T-cell (primary cell): ENCODE results near the gene OXA1L. TPM values are rescaled to one million over a fixed set of nuclear protein-coding genes. Genes with fewer than 3 reads are reported as not detected.
A peak's percentile ranks its signal among the peaks of the same experiment; 100 is the strongest.
"Not testable (repeated sequence)": the region's sequence is repeated elsewhere in the genome, so short reads cannot be mapped to it uniquely, and the experiment has no call there.

Source experiments
- ATAC-seq, 4 experiments: fragments of 200-7000 bp in 3 of 4; fragments of 150-1000 bp in 1 of 4; cut with Tn5 transposase; replicated peaks in 1 of 4; 1 replicate in 3 of 4; 2 replicates in 1 of 4; pipeline ENCODE4 v1.10.0; 2021; ENCODE audit warnings: moderate library complexity in 3 of 4, mild to moderate bottlenecking in 2 of 4, moderate number of reproducible peaks in 1 of 4
- CTCF ChIA-PET, 2 donors: fragments of 300-600 bp; sonication (Branson Sonifier 250); formaldehyde crosslinking; loops; one replicate each; lab custom pipeline; 2022; ENCODE audit warnings: antibody characterized with exemption in 2 of 2; lab: Charles Lee
- POLR2A ChIA-PET, 2 donors: fragments of 300-600 bp; sonication (Branson Sonifier 250); formaldehyde crosslinking; loops; one replicate each; lab custom pipeline; 2022; ENCODE audit warnings: antibody characterized with exemption in 2 of 2; lab: Charles Lee
- DNase-seq, 35 experiments: peaks; one replicate each; pipeline versions ENCODE4 v3.0.0 to v3.0.0-alpha.2; 2013 to 2023
- H3K27ac ChIP-seq: one replicate; pipeline ENCODE4 v1.5.1; 2013; ENCODE audit warnings: low read length
- H3K27me3 ChIP-seq, 2 experiments: replicated peaks in 1 of 2; 1 replicate in 1 of 2; 2 replicates in 1 of 2; pipeline versions ENCODE4 v1.6.1 to v1.7.0; 2013; ENCODE audit warnings: low read length in 1 of 2, mixed read lengths in 1 of 2; ENCODE audit not compliant: control insufficient read depth in 2 of 2, insufficient read depth in 2 of 2; ENCODE audit errors: extremely low read depth in 1 of 2
- H3K36me3 ChIP-seq, 2 donors: 1 replicate in 1 of 2; 2 replicates in 1 of 2; pipeline versions ENCODE4 v1.6.1 to v1.7.0; 2013; ENCODE audit warnings: low read length in 1 of 2; ENCODE audit not compliant: control insufficient read depth in 2 of 2, insufficient read depth in 1 of 2; ENCODE audit errors: extremely low read depth in 1 of 2
- H3K4me1 ChIP-seq, 2 experiments: 1 replicate in 1 of 2; 2 replicates in 1 of 2; pipeline versions ENCODE4 v1.6.1 to v1.7.0; 2013; ENCODE audit warnings: low read length in 2 of 2, mixed read lengths in 1 of 2; ENCODE audit not compliant: insufficient read depth in 2 of 2, control insufficient read depth in 1 of 2; ENCODE audit errors: extremely low read depth in 1 of 2
- H3K4me3 ChIP-seq, 2 donors: 1 replicate in 1 of 2; 2 replicates in 1 of 2; pipeline versions ENCODE4 v1.5.1 to v1.7.0; 2013; ENCODE audit warnings: mild to moderate bottlenecking in 2 of 2, low read length in 1 of 2, moderate library complexity in 1 of 2; ENCODE audit not compliant: control insufficient read depth in 1 of 2; ENCODE audit errors: extremely low read depth in 1 of 2
- H3K9me3 ChIP-seq: 2 replicates; pipeline ENCODE4 v1.7.0; 2013
- H3K27ac Mint-ChIP-seq, 2 donors: one replicate each; pipeline ENCODE4 v1.8.0; 2020 to 2021; ENCODE audit warnings: mild to moderate bottlenecking in 2 of 2, mixed read lengths in 2 of 2
- H3K27me3 Mint-ChIP-seq, 2 donors: one replicate each; pipeline ENCODE4 v1.8.0; 2021 to 2022; ENCODE audit warnings: mixed read lengths in 2 of 2
- H3K36me3 Mint-ChIP-seq: one replicate; pipeline ENCODE4 v1.8.0; 2021; ENCODE audit warnings: mixed read lengths
- H3K4me1 Mint-ChIP-seq, 3 donors: one replicate each; pipeline ENCODE4 v1.8.0; 2020 to 2022; ENCODE audit warnings: mixed read lengths in 3 of 3, mild to moderate bottlenecking in 1 of 3
- H3K4me3 Mint-ChIP-seq, 3 donors: one replicate each; pipeline ENCODE4 v1.8.0; 2020 to 2022; ENCODE audit warnings: mild to moderate bottlenecking in 3 of 3, mixed read lengths in 3 of 3, moderate library complexity in 3 of 3
- H3K9me3 Mint-ChIP-seq, 3 donors: one replicate each; pipeline ENCODE4 v1.8.0; 2020 to 2022; ENCODE audit warnings: mixed read lengths in 3 of 3
- WGBS: methylation state at CpG from one replicate; pipeline ENCODE4 v1.1.5; 2013; ENCODE audit warnings: missing lambda C conversion rate; ENCODE audit not compliant: insufficient coverage; 5-methylcytosine and 5-hydroxymethylcytosine counted together
- total RNA-seq, 35 experiments: library from RNA in 6 of 35; stranded (reverse) in 6 of 35; fragments of 120-200 nt in 1 of 35; gene quantifications; one replicate each; pipeline versions ENCODE4 v1.2.1 to v1.2.4 and lab custom pipeline; 2013 to 2026

Gene OXA1L
- total RNA-seq (100 to 1,000 TPM; 130 to 152 (median 136) TPM), total RNA-seq (lab: John Stamatoyannopoulos, UW) (63.7 to 141 (median 108) reads per million in 29 experiments)
- 107 TPM for total RNA-seq (2013)

GRCh38 chr14:22766457-22767322, at the start of gene OXA1L:
Gene OXA1L (plus strand): TSS chr14:22766688. CDS start chr14:22766702, 14 bp downstream.
- peak within 1 kb of the TSS; percentile 87 for H3K27ac ChIP-seq
- peak; percentile 90 to 95 (median 94) for ATAC-seq
- peaks cover 16 to 18% of the 10 kb centered on the region in 2 experiments for H3K4me1 ChIP-seq
- H3K9me3 Mint-ChIP-seq, result peaks cover 3 to 10% (median 8%) of the 10 kb centered on the region in 3 donors
- peak within 1 kb of the TSS; percentile 93 to 98 for H3K27ac Mint-ChIP-seq
- peak within 1 kb of the TSS; percentile 85 to 91 (median 88) for H3K4me3 Mint-ChIP-seq
- no peaks in the 10 kb centered on the region for H3K27me3 ChIP-seq
- peak; percentile 89 to 99 (median 96) for DNase-seq
- WGBS, result under 1% methylated on average over 51 of the region's 56 CpGs
- H3K4me3 ChIP-seq, result peak within 1 kb of the TSS; percentile 92 to 100
- peaks cover 46% of the 10 kb centered on the region for H3K36me3 Mint-ChIP-seq
- no peaks in the 10 kb centered on the region for H3K9me3 ChIP-seq
- H3K4me1 Mint-ChIP-seq, result peaks cover 33 to 41% (median 35%) of the 10 kb centered on the region in 3 donors
- POLR2A ChIA-PET, result interaction anchor here (0.5 to 1.4 kb wide), 14 partner anchors 47 to 1382 kb away, joined by 3 to 13 read pairs (median 3); partner anchors contain the start of genes DAD1 (in 1 of the 2), LRP10 (in 1 of the 2) and RBM23 (in 1 of the 2)
- H3K27me3 Mint-ChIP-seq, result no peaks in the 10 kb centered on the region
- H3K36me3 ChIP-seq, result peaks cover 20 to 40% of the 10 kb centered on the region in 2 donors
- CTCF ChIA-PET, result interaction anchor here (0.6 to 1.8 kb wide), 14 partner anchors 17 to 211 kb away, joined by 3 to 13 read pairs (median 6); partner anchors contain the start of genes DAD1 (in 1 of the 2), LRP10 (in 1 of the 2) and MRPL52 (in 1 of the 2)

GRCh38 chr14:22718091-22718490, 48.4 kb upstream of the OXA1L start:
- no peak overlapping the region for H3K27ac Mint-ChIP-seq
- peaks cover 0 to 14% of the 10 kb centered on the region in 2 donors for H3K27me3 Mint-ChIP-seq
- Histone ChIP-seq H3K4me3 (no peak overlapping the region), H3K4me1 (peaks cover 0 to 5% of the 10 kb centered on the region in 2 experiments), H3K36me3 (no peaks in the 10 kb centered on the region), H3K27ac (no peak overlapping the region), H3K9me3 (no peaks in the 10 kb centered on the region), H3K27me3 (peaks cover 0 to 7% of the 10 kb centered on the region in 2 experiments)
- ATAC-seq (no peak), DNase-seq (no peak)
- CTCF ChIA-PET, result interaction anchor here in 1 of 2 donors (0.6 kb wide), 1 partner anchor 47 kb away, joined by 3 read pairs; no protein-coding TSS in a partner anchor
- no peaks in the 10 kb centered on the region for H3K36me3 Mint-ChIP-seq
- H3K4me1 Mint-ChIP-seq, result peaks cover 5 to 6% (median 5%) of the 10 kb centered on the region in 3 donors
- 60% methylated on average over 1 of the region's 4 CpGs for WGBS
- peaks cover 0 to 3% (median 0%) of the 10 kb centered on the region in 3 donors for H3K9me3 Mint-ChIP-seq
- POLR2A ChIA-PET, result no interaction called here
- no peak overlapping the region for H3K4me3 Mint-ChIP-seq

GRCh38 chr14:22721213-22721612, 45.3 kb upstream of the OXA1L start:
- CTCF ChIA-PET, result interaction anchor here in 1 of 2 donors (0.7 kb wide), 1 partner anchor 10 kb away, joined by 3 read pairs; no protein-coding TSS in a partner anchor
- Histone ChIP-seq H3K27me3 (peaks cover 0 to 2% of the 10 kb centered on the region in 2 experiments), H3K4me3 (no peak overlapping the region), H3K36me3 (no peaks in the 10 kb centered on the region), H3K27ac (no peak overlapping the region), H3K4me1 (no peaks in the 10 kb centered on the region), H3K9me3 (no peaks in the 10 kb centered on the region)
- DNase-seq (no peak), ATAC-seq (no peak)
- no peak overlapping the region for H3K27ac Mint-ChIP-seq
- POLR2A ChIA-PET, result no interaction called here
- no peaks in the 10 kb centered on the region for H3K36me3 Mint-ChIP-seq
- no peak overlapping the region for H3K4me3 Mint-ChIP-seq
- peaks cover 0 to 2% of the 10 kb centered on the region in 2 donors for H3K27me3 Mint-ChIP-seq
- H3K9me3 Mint-ChIP-seq, result peaks cover 0 to 3% (median 0%) of the 10 kb centered on the region in 3 donors
- WGBS, result no CpG with 5 or more reads among the region's 2 CpGs
- no peaks in the 10 kb centered on the region for H3K4me1 Mint-ChIP-seq

- no peak overlapping the region for H3K27ac Mint-ChIP-seq
- H3K4me3 Mint-ChIP-seq, result no peak overlapping the region
- no peaks in the 10 kb centered on the region for H3K36me3 Mint-ChIP-seq
- H3K27ac ChIP-seq, result no peak overlapping the region
- peaks cover 0 to 3% (median 0%) of the 10 kb centered on the region in 3 donors for H3K9me3 Mint-ChIP-seq
- no peaks in the 10 kb centered on the region for H3K4me1 ChIP-seq
- H3K4me3 ChIP-seq, result no peak overlapping the region
- WGBS, result 100% methylated on average over 1 of the region's 1 CpG
- no peaks in the 10 kb centered on the region for H3K36me3 ChIP-seq
- ATAC-seq (no peak), DNase-seq (no peak)
- ChIA-PET POLR2A (no interaction called here), CTCF (no interaction called here)
- H3K4me1 Mint-ChIP-seq, result no peaks in the 10 kb centered on the region
- H3K9me3 ChIP-seq, result no peaks in the 10 kb centered on the region
- H3K27me3 ChIP-seq, result peaks cover 0 to 8% of the 10 kb centered on the region in 2 experiments
- peaks cover 0 to 2% of the 10 kb centered on the region in 2 donors for H3K27me3 Mint-ChIP-seq
These were observed 42.7 kb upstream of the OXA1L start for GRCh38 chr14:22723815-22724214.

GRCh38 chr14:22724847-22725246, 41.6 kb upstream of the OXA1L start:
- H3K36me3 Mint-ChIP-seq, H3K36me3 ChIP-seq, ATAC-seq, H3K27ac ChIP-seq, H3K4me3 Mint-ChIP-seq, H3K4me1 ChIP-seq, H3K27me3 Mint-ChIP-seq, H3K9me3 Mint-ChIP-seq, H3K27me3 ChIP-seq, H3K4me1 Mint-ChIP-seq, CTCF ChIA-PET, H3K4me3 ChIP-seq, DNase-seq, POLR2A ChIA-PET, H3K27ac Mint-ChIP-seq, H3K9me3 ChIP-seq: not testable (repeated sequence)
- WGBS, result no CpG with 5 or more reads among the region's 8 CpGs

- H3K27me3 ChIP-seq, DNase-seq, POLR2A ChIA-PET, H3K4me1 Mint-ChIP-seq, ATAC-seq, H3K4me1 ChIP-seq, H3K4me3 Mint-ChIP-seq, H3K27ac ChIP-seq, H3K9me3 ChIP-seq, H3K27ac Mint-ChIP-seq, CTCF ChIA-PET, H3K4me3 ChIP-seq, H3K36me3 ChIP-seq, H3K27me3 Mint-ChIP-seq, H3K9me3 Mint-ChIP-seq, H3K36me3 Mint-ChIP-seq: not testable (repeated sequence)
- WGBS, result no CpG with 5 or more reads among the region's 3 CpGs
These were observed 41.1 kb upstream of the OXA1L start for GRCh38 chr14:22725374-22725773.
